PC-9 (cell line): ENCODE measurements around the gene IMPG1.

Source experiments
- EZH2 ChIP-seq: fragments of 200-600 bp; sonication (generic); IDR thresholded peaks from 2 replicates; pipeline ENCODE4 v1.8.0; 2017; ENCODE audit warnings: antibody characterized with exemption, low read depth
- TF ChIP-seq, protein P1 (sequence below): fragments of 200-600 bp; sonication (generic); conservative IDR thresholded peaks from 2 replicates; pipeline ENCODE4 v1.6.1; 2017; ENCODE audit warnings: mixed run types, antibody characterized with exemption, mild to moderate bottlenecking, moderate library complexity

DNA sequence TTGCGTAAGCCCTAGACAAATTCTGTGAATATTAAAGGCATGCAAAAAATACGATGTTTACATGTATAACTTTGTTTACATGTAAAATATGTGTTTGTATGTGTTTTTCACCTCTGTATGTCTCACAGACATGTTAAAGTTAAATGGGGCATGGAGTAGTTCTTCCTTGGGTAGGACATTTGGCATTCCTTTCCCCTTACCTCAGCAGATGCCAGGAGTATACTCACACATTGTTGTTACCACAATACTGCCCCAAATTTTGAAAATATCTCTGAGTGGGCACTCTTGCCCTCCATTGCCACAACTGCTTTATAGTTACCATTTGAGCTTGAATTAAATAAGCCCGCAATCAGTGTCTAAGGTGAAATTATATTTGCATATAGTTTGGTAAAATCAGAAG lies 175.9 kb downstream of the IMPG1 start:
- TF ChIP-seq, protein P1, sequence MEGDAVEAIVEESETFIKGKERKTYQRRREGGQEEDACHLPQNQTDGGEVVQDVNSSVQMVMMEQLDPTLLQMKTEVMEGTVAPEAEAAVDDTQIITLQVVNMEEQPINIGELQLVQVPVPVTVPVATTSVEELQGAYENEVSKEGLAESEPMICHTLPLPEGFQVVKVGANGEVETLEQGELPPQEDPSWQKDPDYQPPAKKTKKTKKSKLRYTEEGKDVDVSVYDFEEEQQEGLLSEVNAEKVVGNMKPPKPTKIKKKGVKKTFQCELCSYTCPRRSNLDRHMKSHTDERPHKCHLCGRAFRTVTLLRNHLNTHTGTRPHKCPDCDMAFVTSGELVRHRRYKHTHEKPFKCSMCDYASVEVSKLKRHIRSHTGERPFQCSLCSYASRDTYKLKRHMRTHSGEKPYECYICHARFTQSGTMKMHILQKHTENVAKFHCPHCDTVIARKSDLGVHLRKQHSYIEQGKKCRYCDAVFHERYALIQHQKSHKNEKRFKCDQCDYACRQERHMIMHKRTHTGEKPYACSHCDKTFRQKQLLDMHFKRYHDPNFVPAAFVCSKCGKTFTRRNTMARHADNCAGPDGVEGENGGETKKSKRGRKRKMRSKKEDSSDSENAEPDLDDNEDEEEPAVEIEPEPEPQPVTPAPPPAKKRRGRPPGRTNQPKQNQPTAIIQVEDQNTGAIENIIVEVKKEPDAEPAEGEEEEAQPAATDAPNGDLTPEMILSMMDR: no peak
- no peak for TF ChIP-seq EZH2
